Activated T-cell treated with anti-CD3 and anti-CD28 coated beads for 48 hours (primary cell): ENCODE measurements around the gene RTF1.
"Not testable (repeated sequence)": the region's sequence is repeated elsewhere in the genome, so short reads cannot be mapped to it uniquely, and the experiment has no call there.

Experiments used
- DNase-seq: peaks from one replicate; pipeline ENCODE4 v3.0.0-alpha.2; 2020; ENCODE audit warnings: low read depth

Gene RTF1

DNA sequence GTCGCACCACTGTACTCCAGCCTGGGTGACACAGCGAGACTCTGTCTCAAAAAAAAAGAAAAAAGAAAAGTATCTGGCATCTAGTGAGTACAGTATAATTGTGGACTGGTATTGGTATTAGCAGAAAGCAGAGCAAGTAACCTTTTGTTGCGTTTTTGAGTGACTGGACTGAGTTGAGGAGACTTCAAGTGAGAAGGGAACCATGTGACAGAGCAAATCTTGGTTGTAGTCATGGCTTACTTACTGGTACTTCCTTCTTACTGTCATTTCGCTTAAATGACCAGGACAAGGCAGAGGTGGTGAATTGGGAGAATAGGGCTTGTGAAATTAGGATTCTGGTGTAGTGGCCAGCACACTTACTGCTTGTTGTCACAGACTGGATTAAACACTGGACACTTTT lies 20.6 kb downstream of the RTF1 start:
- no peak for DNase-seq

DNA sequence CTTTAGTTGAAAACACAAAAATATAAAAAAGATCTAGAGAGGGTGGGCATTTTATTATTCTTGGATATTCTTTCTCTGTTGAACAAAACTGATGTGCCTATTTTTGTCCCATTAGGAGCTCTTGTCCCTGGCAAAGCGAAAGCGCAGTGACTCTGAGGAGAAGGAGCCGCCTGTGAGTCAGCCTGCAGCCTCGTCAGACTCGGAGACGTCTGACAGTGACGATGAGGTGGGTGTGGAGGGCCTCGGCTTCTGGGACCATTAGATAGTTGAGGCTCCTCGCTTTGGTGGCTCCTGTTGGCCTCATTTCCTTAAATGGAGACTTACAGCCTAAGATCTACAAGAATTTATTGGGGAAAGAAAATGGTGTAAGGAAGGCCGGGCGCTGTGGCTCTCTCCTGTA lies 21.3 kb downstream of the RTF1 start:
- no peak for DNase-seq

- DNase-seq: not testable (repeated sequence)
Observed at GRCh38 chr15:41438745-41439144, 21.9 kb downstream of the RTF1 start.

DNA sequence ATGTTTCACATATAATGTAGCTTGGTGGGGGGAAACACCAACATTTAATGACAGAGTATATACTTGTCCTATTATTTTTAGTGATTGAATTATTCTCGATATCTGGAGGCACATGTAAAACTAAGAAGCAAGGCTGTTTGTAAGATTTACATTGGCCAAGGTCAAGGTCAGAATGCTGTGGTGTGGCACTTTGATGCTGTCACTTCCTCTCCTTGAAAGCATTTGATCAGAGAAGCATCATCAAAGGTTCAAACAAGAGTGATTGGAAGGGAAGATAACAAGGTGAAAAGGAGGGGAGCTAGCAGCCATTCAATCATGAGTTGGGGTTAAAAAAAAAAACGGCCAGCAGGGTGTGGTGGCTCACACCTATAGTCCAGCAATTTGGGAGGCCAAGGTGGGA lies 26.4 kb downstream of the RTF1 start:
- DNase-seq: no peak

DNA sequence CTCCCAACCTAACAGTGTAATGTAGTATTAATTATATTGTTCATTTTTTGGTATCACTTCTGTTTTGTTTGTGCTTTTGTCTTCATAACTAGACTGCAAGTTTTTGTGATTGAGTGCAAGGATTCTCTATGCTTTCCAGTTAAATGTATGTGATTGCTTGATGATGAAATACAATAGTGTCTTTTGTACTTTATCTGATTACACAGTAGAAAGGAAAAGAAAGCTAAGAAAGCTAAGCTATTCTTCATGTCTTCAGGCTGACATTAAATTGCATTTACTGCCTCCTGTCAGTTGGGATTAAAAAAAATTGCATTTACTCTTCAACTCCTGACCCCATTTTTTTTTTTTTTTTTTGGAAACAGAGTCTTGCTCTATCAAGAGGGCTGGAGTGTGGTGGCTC lies 28.5 kb downstream of the RTF1 start:
- DNase-seq: no peak

DNA sequence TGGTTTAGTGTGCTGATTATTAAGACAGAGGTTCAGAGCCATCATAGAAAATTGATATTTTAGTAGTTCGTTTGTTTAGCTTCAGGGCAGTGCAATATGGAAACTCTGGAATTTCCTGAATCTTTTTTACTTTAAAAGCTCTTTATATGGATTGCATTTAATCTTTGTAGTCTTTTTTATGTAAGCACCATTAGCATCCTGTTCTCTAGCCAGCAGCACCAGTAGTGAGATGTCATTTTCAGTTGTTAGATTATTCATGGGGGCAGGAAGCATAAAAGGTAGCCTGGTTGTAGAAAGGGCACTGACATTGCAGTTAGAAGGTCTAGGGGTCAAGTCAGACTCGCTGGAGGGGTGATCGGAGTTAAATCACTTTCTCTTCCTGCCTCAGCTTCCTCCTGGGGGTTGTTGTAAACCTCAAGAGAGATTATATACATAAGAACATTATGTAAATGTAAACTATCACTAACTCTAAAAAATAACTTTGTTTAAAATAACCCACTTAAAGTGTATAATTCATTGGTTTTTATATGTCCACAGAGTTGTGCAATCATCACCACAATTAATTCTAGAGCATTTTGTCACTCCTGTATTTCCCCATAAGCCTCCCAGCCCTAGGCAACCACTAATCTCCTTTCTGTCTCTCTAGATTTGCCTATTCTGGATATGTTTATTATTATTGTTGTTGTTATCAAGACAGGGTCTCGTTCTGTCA lies 45.3 kb downstream of the RTF1 start:
- no peak for DNase-seq

DNA sequence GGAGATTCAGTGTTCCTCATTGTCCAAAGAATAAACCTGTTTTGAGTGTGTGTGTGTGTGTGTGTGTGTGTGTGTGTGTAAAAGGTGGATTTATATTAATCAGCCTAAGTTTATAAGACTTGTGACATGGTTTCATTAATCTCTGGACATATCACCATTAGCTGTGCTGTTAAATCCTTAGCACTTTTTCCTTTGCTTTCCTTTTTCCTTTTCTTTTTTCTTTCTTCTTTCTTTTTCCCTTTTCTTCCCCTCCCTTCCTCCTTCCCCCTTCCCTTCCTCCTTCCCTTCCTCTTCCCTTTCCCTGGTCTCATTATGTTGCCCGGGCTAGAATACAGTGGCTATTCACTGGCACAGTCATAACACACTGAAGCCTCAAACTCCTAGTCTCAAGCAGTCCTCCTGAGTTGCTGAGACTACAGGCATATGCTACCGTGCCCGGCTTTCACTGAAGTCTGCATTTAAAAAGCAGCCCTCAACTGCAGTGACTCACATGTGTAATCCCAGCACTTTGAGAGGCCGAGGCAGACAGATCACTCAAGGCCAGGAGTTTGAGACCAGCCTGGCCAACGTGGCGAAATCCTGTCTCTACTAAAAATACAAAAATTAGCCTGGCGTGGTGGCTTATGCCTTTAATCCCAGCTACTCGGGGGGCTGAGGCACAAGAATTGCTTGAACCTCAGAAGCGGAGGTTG lies 48.1 kb downstream of the RTF1 start:
- no peak for DNase-seq

GRCh38 chr15:41465822-41466421 lies 49.0 kb downstream of the RTF1 start:
- no peak for DNase-seq

DNA sequence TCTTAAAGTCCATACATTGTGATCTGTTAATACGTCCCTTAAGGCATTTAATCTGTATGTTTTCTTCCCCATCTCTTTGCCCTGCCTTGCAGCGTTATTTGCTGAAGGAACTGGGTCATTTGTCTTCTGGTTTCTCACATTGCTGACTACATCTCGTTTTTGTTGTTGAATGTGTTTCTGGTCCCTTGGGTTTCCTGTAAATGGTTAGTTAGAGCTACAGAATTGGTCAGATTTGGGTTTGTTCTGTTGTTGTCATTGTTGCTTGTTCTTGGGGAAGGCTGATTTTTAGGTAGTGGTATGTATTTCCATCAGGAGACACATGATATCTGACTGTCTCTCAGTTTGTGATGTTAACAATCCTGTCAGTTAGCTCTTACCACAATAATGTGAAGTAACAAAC lies 49.8 kb downstream of the RTF1 start:
- no peak for DNase-seq

DNA sequence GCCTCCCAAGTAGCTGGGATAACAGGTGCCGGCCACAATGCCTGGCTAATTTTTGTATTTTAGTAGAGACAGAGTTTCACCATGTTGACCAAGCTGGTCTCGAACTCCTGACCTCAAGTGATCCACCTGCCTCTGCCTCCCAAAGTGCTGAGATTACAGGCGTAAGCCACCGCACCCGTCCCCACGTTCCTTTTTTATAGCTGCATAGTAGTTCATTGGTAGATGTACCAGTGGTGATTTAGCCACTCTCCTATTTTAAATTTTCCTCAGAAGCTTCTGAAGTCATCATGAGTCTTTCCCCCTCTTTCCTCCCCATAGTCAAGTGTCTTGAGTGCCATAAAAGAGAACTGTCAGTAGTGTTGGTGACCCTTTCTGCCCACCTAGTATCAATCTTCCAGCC lies 52.7 kb downstream of the RTF1 start:
- DNase-seq: not testable (repeated sequence)

DNA sequence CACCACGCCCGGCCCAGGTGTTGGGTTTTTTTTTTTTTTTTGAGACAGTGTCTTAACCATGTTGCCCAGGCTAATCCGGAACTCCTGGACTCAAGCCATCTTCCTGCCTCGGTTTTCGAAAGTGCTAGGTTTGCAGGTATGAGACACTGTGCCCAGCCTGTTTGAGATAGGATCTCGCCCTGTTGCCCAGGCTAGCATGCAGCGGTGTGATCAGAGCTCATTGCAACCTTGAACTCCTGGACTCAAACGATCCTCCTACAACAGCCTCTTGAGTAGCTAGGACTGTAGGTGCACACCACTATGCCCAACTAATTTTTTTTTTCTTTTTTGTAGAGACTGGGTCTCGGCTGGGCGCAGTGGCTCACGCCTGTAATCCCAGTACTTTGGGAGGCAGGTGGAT lies 56.5 kb downstream of the RTF1 start:
- DNase-seq: no peak

GRCh38 chr15:41474436-41474835 lies 57.5 kb downstream of the RTF1 start:
- DNase-seq: no peak

- DNase-seq: no peak
Observed at GRCh38 chr15:41474941-41475340, 58.0 kb downstream of the RTF1 start.

- no peak for DNase-seq
Observed at GRCh38 chr15:41476416-41477048, 59.6 kb downstream of the RTF1 start.

DNA sequence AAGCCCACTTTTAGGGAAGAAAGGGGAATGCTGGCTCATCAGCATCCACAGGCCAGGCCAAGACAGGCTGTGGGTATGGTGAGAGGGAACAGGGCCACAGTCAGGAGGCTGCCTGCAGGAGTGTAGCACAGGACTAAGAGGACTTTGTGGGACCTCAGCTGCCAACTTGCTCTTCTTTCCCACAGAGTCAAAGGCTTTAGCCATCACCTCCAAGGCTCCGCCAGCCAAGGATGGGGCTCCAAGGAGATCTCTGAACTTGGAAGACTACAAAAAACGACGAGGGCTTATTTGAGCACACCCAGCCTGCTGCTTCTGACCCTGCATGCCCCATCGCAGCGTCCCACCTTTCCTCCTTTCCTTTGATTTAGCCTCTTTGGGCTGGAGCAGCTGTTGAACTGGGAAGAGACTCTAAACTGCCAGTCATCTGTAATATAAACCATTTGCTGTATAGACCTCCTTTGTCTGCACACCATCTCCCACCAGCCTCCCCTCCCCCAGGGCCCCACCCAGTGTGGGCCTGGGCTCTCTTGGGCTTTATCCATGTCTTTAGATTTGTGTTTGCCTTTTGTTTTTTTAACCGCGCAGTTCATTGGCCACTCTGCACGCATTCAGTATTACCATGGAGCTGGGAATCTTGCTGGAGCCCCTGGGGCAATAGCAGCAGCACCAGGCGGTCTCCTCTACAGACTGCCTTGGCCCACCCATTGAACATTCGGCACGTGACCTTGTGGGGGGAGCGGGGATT lies 63.7 kb downstream of the RTF1 start:
- no peak for DNase-seq

GRCh38 chr15:41482110-41482877 lies 65.4 kb downstream of the RTF1 start:
- no peak for DNase-seq

GRCh38 chr15:41483115-41483514 lies 66.2 kb downstream of the RTF1 start:
- no peak for DNase-seq

DNA sequence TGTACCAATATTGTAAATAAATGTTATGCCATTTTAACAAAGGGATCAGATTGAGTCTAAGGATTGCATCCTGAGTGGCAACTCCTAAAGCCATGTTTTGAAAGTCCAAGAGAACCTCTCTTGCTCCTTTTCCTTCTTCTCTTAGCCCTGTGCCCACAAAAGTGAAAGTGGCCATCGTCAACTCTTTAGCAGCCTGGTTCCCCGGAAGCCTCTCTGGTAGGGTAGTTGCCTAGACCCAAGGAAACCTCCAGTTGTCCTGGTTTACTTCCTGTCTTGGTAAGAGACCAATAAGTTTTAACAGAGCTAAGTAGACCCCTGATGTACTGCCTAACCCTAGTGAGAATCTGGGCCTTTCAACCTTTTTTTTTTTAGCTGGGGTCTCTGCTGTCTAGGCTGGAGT lies 66.6 kb downstream of the RTF1 start:
- no peak for DNase-seq

DNA sequence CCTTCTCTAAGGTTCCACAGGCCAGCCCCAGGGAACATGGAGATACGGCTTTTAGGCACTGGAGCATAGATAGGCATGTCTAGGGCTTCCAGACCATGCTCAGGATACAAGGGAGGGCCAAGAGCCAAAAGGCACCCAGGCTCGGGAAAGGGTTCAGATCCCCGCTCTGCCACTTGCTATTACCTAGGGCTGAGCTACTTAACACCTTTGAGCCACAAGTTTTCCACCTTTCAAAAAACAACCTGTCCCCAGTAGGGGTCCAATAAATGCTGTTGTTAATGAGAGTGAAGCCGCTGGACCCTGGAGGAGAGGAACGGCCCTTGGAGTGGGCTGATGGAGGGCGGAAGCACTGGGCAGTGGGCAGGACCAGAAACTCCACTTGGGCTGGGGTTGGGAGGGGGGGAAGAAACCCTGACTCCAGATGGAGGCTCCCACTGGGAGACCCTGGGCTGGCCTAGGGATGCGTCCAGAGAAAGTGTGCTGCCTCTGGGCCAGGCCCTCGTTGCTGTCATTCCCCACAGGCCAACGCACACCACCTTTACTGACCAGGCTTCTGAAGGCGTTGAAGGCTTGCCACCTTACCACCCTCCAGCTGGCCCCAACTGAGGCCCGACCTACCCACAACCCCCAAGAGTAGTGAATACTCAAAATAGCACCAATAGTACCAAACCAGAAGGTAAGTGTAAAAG lies 68.2 kb downstream of the RTF1 start:
- DNase-seq: no peak

- DNase-seq: no peak
Observed at GRCh38 chr15:41486286-41486685, 69.4 kb downstream of the RTF1 start.

DNA sequence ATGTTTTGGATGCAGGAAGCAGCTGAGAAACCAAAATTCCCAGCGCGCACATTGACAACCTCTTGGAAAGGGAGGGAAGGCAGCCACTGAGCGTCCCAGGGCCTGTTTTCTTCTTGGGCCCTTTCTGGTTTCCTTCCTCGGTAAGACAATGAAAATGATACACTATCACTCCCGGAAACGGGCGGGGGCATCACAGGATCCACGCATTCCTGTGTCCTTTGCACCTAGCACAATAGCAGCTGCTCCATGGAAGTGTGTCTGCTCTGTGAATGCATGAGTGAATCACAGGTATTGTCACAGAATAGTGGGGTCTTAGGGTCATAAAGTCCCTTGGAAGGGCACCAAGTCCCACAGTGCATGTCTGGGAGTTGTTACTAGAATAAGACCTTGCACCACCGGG lies 70.5 kb downstream of the RTF1 start:
- no peak for DNase-seq
